ENCODE measurements around the gene CAB39. TPM values are rescaled to one million over a fixed set of nuclear protein-coding genes. Genes with fewer than 3 reads are reported as not detected.

CAB39 gene
- total RNA-seq: 100 to 1,000 TPM in 3 of 7 donors, 10 to 100 TPM in 4; 74.8 to 120 (median 85.1) TPM
- polyA plus RNA-seq: 10 to 100 TPM; 24.4 to 42.0 (median 29.8) TPM
- long read RNA-seq, donor 1, partial matches to known transcripts: 0 of 4 reads
- long read RNA-seq, donor 1, other reads (novel, unspliced or antisense): 0 of 4 reads
- long read RNA-seq, donor 2, partial matches to known transcripts: 0 of 8 reads
- long read RNA-seq, donor 2, other reads (novel, unspliced or antisense): 5 of 8 reads

DNA sequence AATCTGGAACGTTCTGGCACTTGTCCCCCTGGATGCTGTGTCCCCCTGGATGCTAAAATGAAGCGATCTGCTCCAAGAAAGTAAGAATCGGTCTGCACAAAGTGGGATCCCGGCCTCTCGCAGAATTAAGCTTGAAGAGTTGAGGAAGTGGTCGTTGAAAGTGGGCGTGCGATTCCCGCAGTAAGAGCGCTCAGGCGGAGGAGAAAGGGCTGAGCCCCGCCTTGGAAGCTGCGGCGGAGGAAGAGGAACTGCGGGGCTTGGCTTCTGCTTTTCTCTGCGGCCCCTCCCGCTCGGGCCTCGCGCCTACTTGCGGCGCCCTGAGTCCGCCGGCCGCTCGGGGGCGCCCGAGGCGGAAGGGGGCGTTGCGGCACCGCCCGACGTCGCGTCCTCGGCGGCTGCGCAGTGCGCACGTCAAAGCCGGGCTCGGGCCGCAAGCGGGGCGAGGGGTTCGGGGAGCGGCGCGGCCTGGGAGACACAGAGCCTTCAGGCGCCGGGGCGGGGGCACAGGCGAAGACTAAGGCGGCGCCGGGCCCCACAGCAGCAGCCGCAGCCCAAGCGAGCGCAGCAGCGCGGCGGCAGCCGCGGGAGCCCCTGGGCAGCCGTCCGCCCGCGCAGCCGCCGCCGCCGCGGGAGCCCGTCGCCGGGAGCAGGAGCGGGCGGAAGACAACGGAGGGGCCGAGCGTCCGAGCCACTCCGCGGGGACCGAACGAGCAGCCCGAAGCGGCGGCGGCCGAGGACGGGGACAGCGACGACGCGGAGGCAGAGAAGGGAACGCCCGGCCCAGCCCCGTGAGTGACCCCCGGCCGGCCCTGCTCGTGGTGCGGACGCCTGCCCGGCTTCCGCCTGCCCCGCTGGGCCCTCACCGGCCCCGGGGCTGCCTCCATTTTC, at the start of gene CAB39:
Gene CAB39, plus strand, starts transcription at position 400 of the 888 bp plus-strand sequence. CDS start 47,160 bp downstream, outside the sequence.
- TF ChIP-seq POLR2A (IDR thresholded peaks at IDR 0.05) (peak in 1 of 3 donors; percentile 45), POLR2AphosphoS5 (IDR thresholded peaks at IDR 0.05) (peak; percentile 93 to 95 (median 95))
- TF ChIP-seq, protein P1, sequence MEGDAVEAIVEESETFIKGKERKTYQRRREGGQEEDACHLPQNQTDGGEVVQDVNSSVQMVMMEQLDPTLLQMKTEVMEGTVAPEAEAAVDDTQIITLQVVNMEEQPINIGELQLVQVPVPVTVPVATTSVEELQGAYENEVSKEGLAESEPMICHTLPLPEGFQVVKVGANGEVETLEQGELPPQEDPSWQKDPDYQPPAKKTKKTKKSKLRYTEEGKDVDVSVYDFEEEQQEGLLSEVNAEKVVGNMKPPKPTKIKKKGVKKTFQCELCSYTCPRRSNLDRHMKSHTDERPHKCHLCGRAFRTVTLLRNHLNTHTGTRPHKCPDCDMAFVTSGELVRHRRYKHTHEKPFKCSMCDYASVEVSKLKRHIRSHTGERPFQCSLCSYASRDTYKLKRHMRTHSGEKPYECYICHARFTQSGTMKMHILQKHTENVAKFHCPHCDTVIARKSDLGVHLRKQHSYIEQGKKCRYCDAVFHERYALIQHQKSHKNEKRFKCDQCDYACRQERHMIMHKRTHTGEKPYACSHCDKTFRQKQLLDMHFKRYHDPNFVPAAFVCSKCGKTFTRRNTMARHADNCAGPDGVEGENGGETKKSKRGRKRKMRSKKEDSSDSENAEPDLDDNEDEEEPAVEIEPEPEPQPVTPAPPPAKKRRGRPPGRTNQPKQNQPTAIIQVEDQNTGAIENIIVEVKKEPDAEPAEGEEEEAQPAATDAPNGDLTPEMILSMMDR (IDR thresholded peaks at IDR 0.05 in 8 of 11, conservative IDR thresholded peaks at IDR 0.05 in 3 of 11): peak; percentile 29 to 98 (median 92)
- Histone ChIP-seq H3K27ac (peak within 1 kb of the TSS; percentile 87 to 98 (median 94)), H3K4me1 (peaks cover 22 to 78% (median 54%) of the 10 kb centered on the region in 6 donors), H3K27me3 (replicated peaks in 1 of 7) (no peaks in the 10 kb centered on the region), H3K4me3 (peak within 1 kb of the TSS; percentile 80 to 98 (median 90)), H3K9me3 (no peaks in the 10 kb centered on the region), H3K36me3 (peaks cover 0 to 3% (median 0%) of the 10 kb centered on the region in 6 donors)
- 0 to 1% (median 0%) methylated on average over 42 to 110 of the region's 110 CpGs for WGBS, 5 donors
- intact Hi-C loops (cut with DNase I; ENCODE audit: low total_unique reads): loop anchor here (10.0 kb wide), 1 partner anchor 82 kb away; no protein-coding TSS in a partner anchor
- DNase-seq: peak; percentile 98

DNA sequence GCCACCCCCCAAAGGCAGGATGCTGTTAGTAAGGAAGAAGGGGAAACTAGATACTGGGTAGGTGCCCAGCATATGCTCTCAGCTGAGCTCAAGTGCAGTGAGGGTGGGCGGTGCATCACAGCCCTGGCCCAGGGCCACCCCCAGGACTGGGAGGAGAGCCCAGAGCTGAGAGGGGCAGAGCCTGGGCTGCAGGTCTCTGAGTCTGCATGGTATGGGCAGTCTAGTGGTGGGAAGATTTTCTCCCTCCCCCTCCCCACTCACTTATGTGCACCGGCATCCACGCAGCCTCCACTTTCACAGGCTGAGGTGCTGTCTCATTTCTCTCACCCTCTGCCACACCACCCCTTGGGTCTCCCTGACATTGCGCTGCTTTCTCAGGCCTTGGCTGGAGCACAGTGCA, 48.5 kb upstream of the CAB39 start:
- peaks cover 54 to 100% (median 97%) of the 10 kb centered on the region in 6 donors for H3K4me1 ChIP-seq
- TF ChIP-seq POLR2AphosphoS5 (IDR thresholded peaks at IDR 0.05) (no peak), POLR2A (IDR thresholded peaks at IDR 0.05) (no peak)
- TF ChIP-seq, protein P1 (IDR thresholded peaks at IDR 0.05 in 8 of 11, conservative IDR thresholded peaks at IDR 0.05 in 3 of 11): no peak
- 52 to 76% (median 58%) methylated on average over 3 to 4 of the region's 4 CpGs for WGBS, 5 donors

DNA sequence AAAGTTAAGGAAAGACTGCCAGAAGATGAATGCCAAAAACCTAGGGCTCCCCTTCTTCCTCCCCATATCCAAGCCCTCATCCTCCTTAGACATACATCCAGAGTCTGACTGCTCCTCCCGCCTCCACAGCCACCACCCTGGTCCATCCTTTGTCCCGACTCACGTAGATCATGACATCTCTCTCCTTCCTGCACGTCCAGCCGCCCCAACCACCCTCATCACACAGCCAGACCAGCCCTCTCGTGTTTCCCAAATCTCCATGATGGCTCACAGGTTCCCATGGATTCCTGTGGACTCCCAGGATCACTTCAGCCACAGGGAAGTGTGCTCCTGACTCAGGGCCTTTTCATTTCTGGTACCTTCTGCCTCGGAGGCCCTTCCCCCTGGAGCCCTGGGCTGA, 47.8 kb upstream of the CAB39 start:
- Histone ChIP-seq H3K4me1 (peaks cover 51 to 100% (median 96%) of the 10 kb centered on the region in 6 donors), H3K36me3 (no peaks in the 10 kb centered on the region), H3K27ac (peak overlapping the region in 4 of 8 donors; percentile 80 to 89 (median 87)), H3K9me3 (no peaks in the 10 kb centered on the region), H3K27me3 (replicated peaks in 1 of 7) (peaks cover 0 to under 1% (median 0%) of the 10 kb centered on the region in 7 donors), H3K4me3 (no peak overlapping the region)
- TF ChIP-seq, protein P1 (IDR thresholded peaks at IDR 0.05 in 8 of 11, conservative IDR thresholded peaks at IDR 0.05 in 3 of 11): no peak
- TF ChIP-seq POLR2A (IDR thresholded peaks at IDR 0.05): no peak
- TF ChIP-seq POLR2AphosphoS5 (IDR thresholded peaks at IDR 0.05): no peak
- DNase-seq: no peak
- 80 to 90% (median 84%) methylated on average over 7 of the region's 7 CpGs for WGBS, 5 donors
- intact Hi-C loops (cut with DNase I; ENCODE audit: low total_unique reads): no loop called here

More for the DNA sequence above, 48.5 kb upstream of the CAB39 start:
- DNase-seq: no peak
- Histone ChIP-seq H3K27me3 (replicated peaks in 1 of 7) (peaks cover 0 to 4% (median 0%) of the 10 kb centered on the region in 7 donors), H3K36me3 (no peaks in the 10 kb centered on the region), H3K4me3 (no peak overlapping the region), H3K27ac (peak overlapping the region in 5 of 8 donors; percentile 22 to 89 (median 87)), H3K9me3 (no peaks in the 10 kb centered on the region)
- intact Hi-C loops (cut with DNase I; ENCODE audit: low total_unique reads): no loop called here

All from spleen (tissue), 13 donors.